Measurements from ENCODE around the gene MEIS2. TPM values are rescaled to one million over a fixed set of nuclear protein-coding genes. Genes with fewer than 3 reads are reported as not detected.

MEIS2 gene
- total RNA-seq, 2 donors from 2014 or later: 7.1 to 9.7 TPM

GRCh38 chr15:37010595-37010994, 89.8 kb downstream of the MEIS2 start:
- Mint-ChIP-seq H3K4me3 (no peak overlapping the region), H3K27ac (no peak overlapping the region), H3K9me3 (no peaks in the 10 kb centered on the region), H3K4me1 (peaks cover 28% of the 10 kb centered on the region), H3K27me3 (ENCODE audit: insufficient read depth) (no peaks in the 10 kb centered on the region), H3K36me3 (ENCODE audit: low read depth) (no peaks in the 10 kb centered on the region)
- DNase-seq: no peak
- no peaks in the 10 kb centered on the region for H3K27me3 ChIP-seq (ENCODE audit: control insufficient read depth, insufficient read depth, low read length, poor library complexity, severe bottlenecking)
- no peaks in the 10 kb centered on the region for H3K9me3 ChIP-seq (ENCODE audit: control insufficient read depth, low read length)
- no peaks in the 10 kb centered on the region for H3K36me3 ChIP-seq (ENCODE audit: control insufficient read depth, insufficient read depth, low read length)
- TF ChIP-seq, protein P1, sequence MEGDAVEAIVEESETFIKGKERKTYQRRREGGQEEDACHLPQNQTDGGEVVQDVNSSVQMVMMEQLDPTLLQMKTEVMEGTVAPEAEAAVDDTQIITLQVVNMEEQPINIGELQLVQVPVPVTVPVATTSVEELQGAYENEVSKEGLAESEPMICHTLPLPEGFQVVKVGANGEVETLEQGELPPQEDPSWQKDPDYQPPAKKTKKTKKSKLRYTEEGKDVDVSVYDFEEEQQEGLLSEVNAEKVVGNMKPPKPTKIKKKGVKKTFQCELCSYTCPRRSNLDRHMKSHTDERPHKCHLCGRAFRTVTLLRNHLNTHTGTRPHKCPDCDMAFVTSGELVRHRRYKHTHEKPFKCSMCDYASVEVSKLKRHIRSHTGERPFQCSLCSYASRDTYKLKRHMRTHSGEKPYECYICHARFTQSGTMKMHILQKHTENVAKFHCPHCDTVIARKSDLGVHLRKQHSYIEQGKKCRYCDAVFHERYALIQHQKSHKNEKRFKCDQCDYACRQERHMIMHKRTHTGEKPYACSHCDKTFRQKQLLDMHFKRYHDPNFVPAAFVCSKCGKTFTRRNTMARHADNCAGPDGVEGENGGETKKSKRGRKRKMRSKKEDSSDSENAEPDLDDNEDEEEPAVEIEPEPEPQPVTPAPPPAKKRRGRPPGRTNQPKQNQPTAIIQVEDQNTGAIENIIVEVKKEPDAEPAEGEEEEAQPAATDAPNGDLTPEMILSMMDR (conservative IDR thresholded peaks at IDR 0.05): no peak
- H3K4me3 ChIP-seq (ENCODE audit: low read length): no peak overlapping the region
- H3K4me1 ChIP-seq (ENCODE audit: control insufficient read depth, insufficient read depth, low read length): peaks cover 14% of the 10 kb centered on the region
- H3K27ac ChIP-seq (ENCODE audit: low read depth, low read length): no peak overlapping the region
- 81 to 97% methylated on average over 4 to 7 of the region's 7 CpGs for WGBS, 2 experiments (ENCODE audit: insufficient coverage in 1 of 2, insufficient read length in 1 of 2)
- no peak overlapping the region for H3K9ac ChIP-seq (ENCODE audit: extremely low read depth, low read length, poor library complexity, severe bottlenecking)

GRCh38 chr15:37009288-37009687, 91.1 kb downstream of the MEIS2 start:
- no peaks in the 10 kb centered on the region for H3K27me3 ChIP-seq (ENCODE audit: control insufficient read depth, insufficient read depth, low read length, poor library complexity, severe bottlenecking)
- H3K27ac ChIP-seq (ENCODE audit: low read depth, low read length): no peak overlapping the region
- peaks cover 12% of the 10 kb centered on the region for H3K4me1 ChIP-seq (ENCODE audit: control insufficient read depth, insufficient read depth, low read length)
- H3K9ac ChIP-seq (ENCODE audit: extremely low read depth, low read length, poor library complexity, severe bottlenecking): no peak overlapping the region
- no peak overlapping the region for H3K4me3 Mint-ChIP-seq
- H3K4me1 Mint-ChIP-seq: peaks cover 16% of the 10 kb centered on the region
- WGBS, 2 experiments (ENCODE audit: insufficient coverage in 1 of 2, insufficient read length in 1 of 2): 83 to 100% methylated on average over 1 of the region's 1 CpG
- DNase-seq: no peak
- H3K27ac Mint-ChIP-seq: no peak overlapping the region
- H3K9me3 Mint-ChIP-seq: no peaks in the 10 kb centered on the region
- no peaks in the 10 kb centered on the region for H3K36me3 ChIP-seq (ENCODE audit: control insufficient read depth, insufficient read depth, low read length)
- no peaks in the 10 kb centered on the region for H3K9me3 ChIP-seq (ENCODE audit: control insufficient read depth, low read length)
- H3K27me3 Mint-ChIP-seq (ENCODE audit: insufficient read depth): no peaks in the 10 kb centered on the region
- H3K36me3 Mint-ChIP-seq (ENCODE audit: low read depth): no peaks in the 10 kb centered on the region
- TF ChIP-seq, protein P1 (conservative IDR thresholded peaks at IDR 0.05): no peak
- no peak overlapping the region for H3K4me3 ChIP-seq (ENCODE audit: low read length)

- TF ChIP-seq, protein P1 (conservative IDR thresholded peaks at IDR 0.05): no peak
- Mint-ChIP-seq H3K27me3 (ENCODE audit: insufficient read depth) (no peaks in the 10 kb centered on the region), H3K4me3 (no peak overlapping the region), H3K9me3 (no peaks in the 10 kb centered on the region), H3K36me3 (ENCODE audit: low read depth) (no peaks in the 10 kb centered on the region), H3K27ac (no peak overlapping the region), H3K4me1 (peaks cover 8% of the 10 kb centered on the region)
- H3K9ac ChIP-seq (ENCODE audit: extremely low read depth, low read length, poor library complexity, severe bottlenecking): no peak overlapping the region
- no peak for DNase-seq
- no peak overlapping the region for H3K27ac ChIP-seq (ENCODE audit: low read depth, low read length)
- WGBS, 2 experiments (ENCODE audit: insufficient coverage in 1 of 2, insufficient read length in 1 of 2): 80% methylated on average over 1 of the region's 3 CpGs; no CpG with 5 or more reads in 1 of the 2 experiments
- peaks cover 5% of the 10 kb centered on the region for H3K4me1 ChIP-seq (ENCODE audit: control insufficient read depth, insufficient read depth, low read length)
- H3K9me3 ChIP-seq (ENCODE audit: control insufficient read depth, low read length): peaks cover 7% of the 10 kb centered on the region
- H3K27me3 ChIP-seq (ENCODE audit: control insufficient read depth, insufficient read depth, low read length, poor library complexity, severe bottlenecking): no peaks in the 10 kb centered on the region
- H3K36me3 ChIP-seq (ENCODE audit: control insufficient read depth, insufficient read depth, low read length): no peaks in the 10 kb centered on the region
- H3K4me3 ChIP-seq (ENCODE audit: low read length): no peak overlapping the region
These were observed 92.1 kb downstream of the MEIS2 start for GRCh38 chr15:37008205-37008604.
